Endothelial cell of umbilical vein (primary cell): ENCODE measurements around the gene R3HCC1L. TPM values are rescaled to one million over a fixed set of nuclear protein-coding genes. Genes with fewer than 3 reads are reported as not detected.

Experiments
- BruUV-seq: library from RNA; stranded (reverse); fragments of 400-500 nt; replicated peaks from 2 replicates; lab custom pipeline; 2021; lab: Mats Ljungman, UMichigan
- CTCF ChIA-PET: fragments of 300-600, 350-600 bp; sonication (Branson Sonifier 250); formaldehyde crosslinking; loops from one replicate; lab custom pipeline; 2021; ENCODE audit warnings: antibody characterized with exemption, inconsistent platforms; lab: Charles Lee
- POLR2A ChIA-PET: fragments of 300-600, 350-600 bp; sonication (Branson Sonifier 250); formaldehyde crosslinking; loops from one replicate; lab custom pipeline; 2021; ENCODE audit warnings: antibody characterized with exemption, inconsistent platforms; lab: Charles Lee
- DNase-seq: peaks from one replicate; pipeline ENCODE4 v3.0.0-alpha.2; 2011; ENCODE audit warnings: low read depth, low spot score
- FAIRE-seq: peaks from 2 replicates; lab custom pipeline; 2011; peaks lifted over from hg19 to GRCh38; lab: Jason Lieb, UNC
- H2AFZ ChIP-seq: 2 replicates; pipeline ENCODE4 v1.6.0; 2012; ENCODE audit warnings: low read depth, low read length, control low read depth, inconsistent platforms
- H3K27ac ChIP-seq: 2 replicates; pipeline ENCODE4 v1.5.1; 2011; ENCODE audit warnings: low read depth, mild to moderate bottlenecking, control low read depth, low read length, moderate library complexity; ENCODE audit not compliant: insufficient read depth
- H3K27me3 ChIP-seq, 2 experiments: 2 replicates each; pipeline versions ENCODE4 v1.6.0 to v1.6.1; 2011; ENCODE audit warnings: low read length in 2 of 2, mixed read lengths in 1 of 2; ENCODE audit not compliant: control insufficient read depth in 2 of 2, insufficient read depth in 2 of 2
- H3K36me3 ChIP-seq, 2 experiments: 2 replicates in 1 of 2; 3 replicates in 1 of 2; pipeline ENCODE4 v1.5.1; 2011; ENCODE audit warnings: low read length in 2 of 2, mild to moderate bottlenecking in 1 of 2, moderate library complexity in 1 of 2; ENCODE audit not compliant: control insufficient read depth in 2 of 2, insufficient read depth in 2 of 2; ENCODE audit errors: extremely low read depth in 1 of 2
- H3K4me1 ChIP-seq: 3 replicates; pipeline ENCODE4 v1.5.1; 2011; ENCODE audit warnings: mild to moderate bottlenecking, low read length; ENCODE audit not compliant: control insufficient read depth, insufficient read depth; ENCODE audit errors: extremely low read depth
- H3K4me2 ChIP-seq: 2 replicates; pipeline ENCODE4 v1.6.1; 2011; ENCODE audit warnings: low read length, control low read depth, mixed read lengths; ENCODE audit not compliant: insufficient read depth
- H3K4me3 ChIP-seq, 3 experiments: fragments of 200-600 bp in 1 of 3; sonication (generic), shearing (Covaris generic) in 1 of 3; replicated peaks in 1 of 3; 2 replicates each; pipeline ENCODE4 v1.5.1; 2011 to 2016; ENCODE audit warnings: control low read depth in 3 of 3, low read length in 3 of 3, mild to moderate bottlenecking in 2 of 3, inconsistent platforms in 1 of 3, low read depth in 1 of 3, moderate library complexity in 1 of 3; ENCODE audit not compliant: insufficient read depth in 1 of 3
- H3K79me2 ChIP-seq: 2 replicates; pipeline ENCODE4 v1.6.0; 2012; ENCODE audit warnings: low read length, inconsistent platforms; ENCODE audit not compliant: control insufficient read depth, insufficient read depth
- H3K9ac ChIP-seq: replicated peaks from 2 replicates; pipeline ENCODE3; 2011; ENCODE audit warnings: low read length, control low read depth; ENCODE audit not compliant: insufficient read depth; ENCODE audit errors: extremely low read depth
- H3K9me1 ChIP-seq: replicated peaks from 3 replicates; pipeline ENCODE4 v1.6.0; 2011; ENCODE audit warnings: mild to moderate bottlenecking, low read length; ENCODE audit not compliant: control insufficient read depth, insufficient read depth; ENCODE audit errors: extremely low read depth
- H3K9me3 ChIP-seq: replicated peaks from 2 replicates; pipeline ENCODE4 v1.5.1; 2012; ENCODE audit warnings: low read length, inconsistent platforms; ENCODE audit not compliant: control insufficient read depth, insufficient read depth
- H4K20me1 ChIP-seq: replicated peaks from 2 replicates; pipeline ENCODE3; 2011; ENCODE audit warnings: mild to moderate bottlenecking, low read length; ENCODE audit not compliant: control insufficient read depth, insufficient read depth; ENCODE audit errors: extremely low read depth
- EZH2 ChIP-seq: IDR thresholded peaks from 2 replicates; pipeline ENCODE4 v1.6.1; 2012; ENCODE audit warnings: borderline replicate concordance, low read depth, mild to moderate bottlenecking, moderate library complexity, low read length, inconsistent platforms; ENCODE audit not compliant: severe bottlenecking
- FOS ChIP-seq: IDR thresholded peaks from 2 replicates; pipeline ENCODE4 v1.6.1; 2011; ENCODE audit warnings: mild to moderate bottlenecking, low read length, moderate library complexity, borderline replicate concordance; ENCODE audit not compliant: insufficient read depth
- GATA2 ChIP-seq: IDR thresholded peaks from 2 replicates; pipeline ENCODE4 v1.7.0; 2011; ENCODE audit warnings: low read depth, mild to moderate bottlenecking, moderate library complexity, mixed read lengths, low read length; ENCODE audit not compliant: insufficient read length, insufficient read depth
- JUN ChIP-seq: IDR thresholded peaks from 2 replicates; pipeline ENCODE4 v1.6.1; 2011; ENCODE audit warnings: borderline replicate concordance, low read depth; ENCODE audit not compliant: insufficient read length, insufficient read depth
- MYC ChIP-seq: IDR thresholded peaks from one replicate; pipeline ENCODE4 v1.6.1; 2011; ENCODE audit warnings: mild to moderate bottlenecking, low read depth, low read length
- POLR2A ChIP-seq: IDR thresholded peaks from 2 replicates; pipeline ENCODE4 v1.6.1; 2012; ENCODE audit warnings: low read depth, mild to moderate bottlenecking, control low read depth, low read length
- POLR2AphosphoS5 ChIP-seq: IDR thresholded peaks from 2 replicates; pipeline ENCODE4 v1.6.1; 2012; ENCODE audit warnings: low read depth, mild to moderate bottlenecking, control low read depth, low read length, moderate library complexity; ENCODE audit not compliant: insufficient read depth
- dilution Hi-C: fragments of 300-500 bp; cut with MboI; formaldehyde crosslinking; loops from one replicate; pipeline ENCODE4 v1.15.0; 2019; ENCODE audit warnings: low sequenced_read_pairs; ENCODE audit not compliant: extremely low pct_ligation_motif_present
- intact Hi-C: fragments of 100-400 bp; cut with micrococcal nuclease; formaldehyde crosslinking; loops from one replicate; pipeline ENCODE4 v1.10.0; 2022
- polyA plus RNA-seq, 4 experiments: library from polyadenylated mRNA; depleted of rRNA in 3 of 4; stranded (reverse) in 3 of 4; unstranded in 1 of 4; fragments of >200 nt; gene quantifications; 2 replicates each; pipeline versions ENCODE4 v1.2.1 to v1.2.3, GENCODE V29; 2011 to 2012; ENCODE audit warnings: missing spikeins in 1 of 4
- total RNA-seq: library from RNA; stranded (reverse); gene quantifications from 2 replicates; pipeline ENCODE4 v1.2.3, GENCODE V29; 2021
- TF ChIP-seq, protein P1 (sequence below): IDR thresholded peaks from 2 replicates; pipeline ENCODE4 v1.6.1; 2011; ENCODE audit not compliant: insufficient read depth, insufficient read length
- TF ChIP-seq, protein P2 (sequence below), 2 donors: IDR thresholded peaks; 1 replicate in 1 of 2; 2 replicates in 1 of 2; pipeline ENCODE4 v1.5.1; 2011; ENCODE audit warnings: low read length in 2 of 2, mild to moderate bottlenecking in 2 of 2, moderate library complexity in 2 of 2, control low read depth in 1 of 2, inconsistent platforms in 1 of 2, low read depth in 1 of 2; ENCODE audit not compliant: insufficient read depth in 1 of 2; ENCODE audit errors: extremely low read depth in 1 of 2

The R3HCC1L gene
- total and polyA plus RNA-seq, 2 donors (not counting 3 experiments of a cell fraction or from before 2014, with no cell fraction given) = 6.3 to 12.4 TPM

DNA sequence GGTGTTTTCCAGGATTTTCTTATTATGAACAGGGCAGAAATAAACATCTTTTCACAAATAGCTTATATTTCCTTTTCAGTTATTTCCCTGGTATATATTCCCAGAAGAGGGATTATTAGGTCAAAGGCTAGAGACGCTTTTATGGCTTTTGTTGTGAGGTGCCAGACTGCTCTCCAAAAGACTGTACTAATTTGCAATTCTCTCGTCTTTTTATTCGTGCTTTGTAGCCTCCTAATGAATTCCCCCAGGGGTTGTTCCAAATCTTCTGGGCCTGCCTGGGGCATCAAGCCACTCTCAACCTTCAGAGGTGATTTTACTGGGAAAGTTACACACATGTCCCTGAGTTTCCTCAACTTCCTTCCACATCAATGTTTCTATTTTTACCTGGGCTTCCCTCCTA, 34.0 kb upstream of the R3HCC1L start:
- Histone ChIP-seq H3K79me2 (no peaks in the 10 kb centered on the region), H4K20me1 (no peaks in the 10 kb centered on the region), H3K27me3 (no peaks in the 10 kb centered on the region), H3K9me3 (no peaks in the 10 kb centered on the region), H3K27ac (no peak overlapping the region), H2AFZ (no peak overlapping the region), H3K9me1 (no peaks in the 10 kb centered on the region), H3K36me3 (no peaks in the 10 kb centered on the region), H3K9ac (no peak overlapping the region), H3K4me3 (no peak overlapping the region), H3K4me1 (no peaks in the 10 kb centered on the region), H3K4me2 (no peak overlapping the region)
- TF ChIP-seq POLR2AphosphoS5 (no peak), FOS (no peak), MYC (no peak), GATA2 (no peak), JUN (no peak), POLR2A (no peak), EZH2 (no peak)
- TF ChIP-seq, protein P1, sequence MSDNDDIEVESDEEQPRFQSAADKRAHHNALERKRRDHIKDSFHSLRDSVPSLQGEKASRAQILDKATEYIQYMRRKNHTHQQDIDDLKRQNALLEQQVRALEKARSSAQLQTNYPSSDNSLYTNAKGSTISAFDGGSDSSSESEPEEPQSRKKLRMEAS = no peak
- TF ChIP-seq, protein P2, sequence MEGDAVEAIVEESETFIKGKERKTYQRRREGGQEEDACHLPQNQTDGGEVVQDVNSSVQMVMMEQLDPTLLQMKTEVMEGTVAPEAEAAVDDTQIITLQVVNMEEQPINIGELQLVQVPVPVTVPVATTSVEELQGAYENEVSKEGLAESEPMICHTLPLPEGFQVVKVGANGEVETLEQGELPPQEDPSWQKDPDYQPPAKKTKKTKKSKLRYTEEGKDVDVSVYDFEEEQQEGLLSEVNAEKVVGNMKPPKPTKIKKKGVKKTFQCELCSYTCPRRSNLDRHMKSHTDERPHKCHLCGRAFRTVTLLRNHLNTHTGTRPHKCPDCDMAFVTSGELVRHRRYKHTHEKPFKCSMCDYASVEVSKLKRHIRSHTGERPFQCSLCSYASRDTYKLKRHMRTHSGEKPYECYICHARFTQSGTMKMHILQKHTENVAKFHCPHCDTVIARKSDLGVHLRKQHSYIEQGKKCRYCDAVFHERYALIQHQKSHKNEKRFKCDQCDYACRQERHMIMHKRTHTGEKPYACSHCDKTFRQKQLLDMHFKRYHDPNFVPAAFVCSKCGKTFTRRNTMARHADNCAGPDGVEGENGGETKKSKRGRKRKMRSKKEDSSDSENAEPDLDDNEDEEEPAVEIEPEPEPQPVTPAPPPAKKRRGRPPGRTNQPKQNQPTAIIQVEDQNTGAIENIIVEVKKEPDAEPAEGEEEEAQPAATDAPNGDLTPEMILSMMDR (IDR thresholded peaks at IDR 0.05; ENCODE audit: extremely low read depth in 1 of 2, insufficient read depth in 1 of 2, low read depth in 1 of 2, low read length in 2 of 2) = no peak
- intact Hi-C loops = no loop called here
- FAIRE-seq (no peak), DNase-seq (no peak)
- POLR2A ChIA-PET = no interaction called here
- BruUV-seq = no TSS peak
- dilution Hi-C loops = no loop called here
- CTCF ChIA-PET = no interaction called here
